Stimulated activated naive B cell treated with anti-CD40 and anti-IgM and Interleukin-4, amounts not matched to agents 10 μg/mL and 1 μg/mL and 100 μg/mL, for 72 hours (primary cell): ENCODE data around the gene KSR1.

Experiments
- ATAC-seq, 2 donors: fragments of 150-1000 bp; cut with Tn5 transposase; replicated peaks; 2 replicates each; pipeline ENCODE4 v1.10.0; 2021; ENCODE audit warnings: moderate library complexity in 1 of 2
- DNase-seq: peaks from one replicate; pipeline ENCODE4 v3.0.0; 2021
- H3K27ac Mint-ChIP-seq: one replicate; pipeline ENCODE4 v1.8.0; 2022; ENCODE audit warnings: mild to moderate bottlenecking, mixed read lengths
- H3K27me3 Mint-ChIP-seq, 2 donors: one replicate each; pipeline ENCODE4 v1.8.0; 2022; ENCODE audit warnings: mixed read lengths in 2 of 2
- H3K36me3 Mint-ChIP-seq, 2 donors: one replicate each; pipeline ENCODE4 v1.8.0; 2022; ENCODE audit warnings: mixed read lengths in 2 of 2, mild to moderate bottlenecking in 1 of 2
- H3K4me1 Mint-ChIP-seq, 2 donors: one replicate each; pipeline ENCODE4 v1.8.0; 2022; ENCODE audit warnings: mixed read lengths in 2 of 2, mild to moderate bottlenecking in 1 of 2
- H3K4me3 Mint-ChIP-seq, 2 donors: one replicate each; pipeline ENCODE4 v1.8.0; 2022; ENCODE audit warnings: mild to moderate bottlenecking in 2 of 2, mixed read lengths in 2 of 2, moderate library complexity in 1 of 2
- H3K9me3 Mint-ChIP-seq, 2 donors: one replicate each; pipeline ENCODE4 v1.8.0; 2022; ENCODE audit warnings: mixed read lengths in 2 of 2, mild to moderate bottlenecking in 1 of 2

The KSR1 gene

DNA sequence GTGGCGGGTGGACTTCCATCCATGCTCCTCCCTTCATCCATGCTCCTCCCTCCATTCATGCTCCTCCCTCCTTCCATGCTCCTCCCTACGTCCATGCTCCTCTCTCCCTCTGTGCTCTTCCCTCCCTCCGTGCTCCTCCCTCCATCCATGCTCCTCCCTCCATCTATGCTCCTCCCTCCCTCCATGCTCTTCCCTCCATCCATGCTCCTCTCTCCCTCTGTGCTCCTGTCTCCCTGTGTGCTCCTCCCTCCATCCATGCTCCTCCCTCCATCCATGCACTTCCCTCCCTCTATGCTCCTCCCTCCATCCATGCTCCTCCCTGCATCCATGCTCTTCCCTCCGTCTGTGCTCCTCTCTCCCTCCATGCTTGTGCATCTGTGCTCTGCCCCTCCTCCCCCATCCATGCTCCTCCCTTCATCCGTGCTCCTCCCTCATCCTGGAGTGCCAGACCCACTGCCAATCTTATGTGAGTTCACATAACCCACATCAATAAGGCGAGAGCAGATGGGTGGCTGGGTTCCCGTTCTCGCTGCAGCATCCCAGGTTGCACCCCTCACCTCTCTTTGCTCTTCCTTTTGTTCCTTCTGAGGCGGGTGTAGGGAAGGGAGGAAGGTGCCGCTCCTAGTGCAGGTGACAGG, 22.8 kb downstream of the KSR1 start:
- Mint-ChIP-seq H3K27ac (no peak overlapping the region), H3K36me3 (peaks cover 5 to 6% of the 10 kb centered on the region in 2 donors), H3K27me3 (no peaks in the 10 kb centered on the region), H3K4me3 (no peak overlapping the region), H3K4me1 (peaks cover 54 to 76% of the 10 kb centered on the region in 2 donors), H3K9me3 (no peaks in the 10 kb centered on the region)
- DNase-seq (no peak), ATAC-seq (no peak)

DNA sequence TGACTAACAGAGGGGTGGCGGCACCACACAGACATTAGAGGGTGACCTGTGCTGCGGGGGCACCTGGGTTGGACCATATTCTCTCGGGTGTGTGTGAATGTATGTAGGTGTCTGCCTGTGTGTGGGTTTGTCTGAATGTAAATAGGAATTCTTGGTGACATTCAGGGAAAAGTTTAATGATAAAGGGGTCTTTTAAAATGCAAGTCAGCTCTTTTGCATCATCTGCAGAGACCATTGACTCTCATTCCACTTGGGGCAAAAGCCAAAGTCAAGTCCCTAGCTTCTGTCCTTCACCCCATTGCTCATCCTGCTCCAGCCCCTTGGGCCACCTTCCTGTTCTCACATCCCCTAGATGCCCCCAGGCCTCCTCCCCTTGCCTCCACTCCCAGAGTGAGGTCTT, 23.6 kb downstream of the KSR1 start:
- H3K36me3 Mint-ChIP-seq: peaks cover 6% of the 10 kb centered on the region in 2 donors
- H3K27me3 Mint-ChIP-seq: no peaks in the 10 kb centered on the region
- ATAC-seq (no peak), DNase-seq (no peak)
- no peak overlapping the region for H3K4me3 Mint-ChIP-seq
- peaks cover 48 to 68% of the 10 kb centered on the region in 2 donors for H3K4me1 Mint-ChIP-seq
- peak overlapping the region; percentile 3 for H3K27ac Mint-ChIP-seq
- H3K9me3 Mint-ChIP-seq: no peaks in the 10 kb centered on the region

- Mint-ChIP-seq H3K9me3 (no peaks in the 10 kb centered on the region), H3K36me3 (peaks cover 6% of the 10 kb centered on the region in 2 donors), H3K4me1 (peaks cover 46 to 68% of the 10 kb centered on the region in 2 donors), H3K4me3 (no peak overlapping the region), H3K27me3 (no peaks in the 10 kb centered on the region), H3K27ac (no peak overlapping the region)
- DNase-seq: no peak
- ATAC-seq: no peak
These were observed 24.5 kb downstream of the KSR1 start for GRCh38 chr17:27480699-27481098.

- Mint-ChIP-seq H3K27ac (peak overlapping the region; percentile 26), H3K4me3 (no peak overlapping the region), H3K27me3 (no peaks in the 10 kb centered on the region), H3K9me3 (no peaks in the 10 kb centered on the region), H3K36me3 (peaks cover 6 to 7% of the 10 kb centered on the region in 2 donors), H3K4me1 (peaks cover 49 to 72% of the 10 kb centered on the region in 2 donors)
- ATAC-seq: peak; percentile 72 to 83
- no peak for DNase-seq
These were observed 25.1 kb downstream of the KSR1 start for GRCh38 chr17:27481327-27481726.

- peak overlapping the region in 1 of 2 donors; percentile 10 for H3K4me3 Mint-ChIP-seq
- no peaks in the 10 kb centered on the region for H3K27me3 Mint-ChIP-seq
- H3K36me3 Mint-ChIP-seq: peaks cover 10 to 15% of the 10 kb centered on the region in 2 donors
- DNase-seq (no peak), ATAC-seq (peak in 1 of 2 donors; percentile 8)
- no peak overlapping the region for H3K27ac Mint-ChIP-seq
- peaks cover 37 to 63% of the 10 kb centered on the region in 2 donors for H3K4me1 Mint-ChIP-seq
- H3K9me3 Mint-ChIP-seq: no peaks in the 10 kb centered on the region
These were observed 28.9 kb downstream of the KSR1 start for GRCh38 chr17:27485125-27485524.

DNA sequence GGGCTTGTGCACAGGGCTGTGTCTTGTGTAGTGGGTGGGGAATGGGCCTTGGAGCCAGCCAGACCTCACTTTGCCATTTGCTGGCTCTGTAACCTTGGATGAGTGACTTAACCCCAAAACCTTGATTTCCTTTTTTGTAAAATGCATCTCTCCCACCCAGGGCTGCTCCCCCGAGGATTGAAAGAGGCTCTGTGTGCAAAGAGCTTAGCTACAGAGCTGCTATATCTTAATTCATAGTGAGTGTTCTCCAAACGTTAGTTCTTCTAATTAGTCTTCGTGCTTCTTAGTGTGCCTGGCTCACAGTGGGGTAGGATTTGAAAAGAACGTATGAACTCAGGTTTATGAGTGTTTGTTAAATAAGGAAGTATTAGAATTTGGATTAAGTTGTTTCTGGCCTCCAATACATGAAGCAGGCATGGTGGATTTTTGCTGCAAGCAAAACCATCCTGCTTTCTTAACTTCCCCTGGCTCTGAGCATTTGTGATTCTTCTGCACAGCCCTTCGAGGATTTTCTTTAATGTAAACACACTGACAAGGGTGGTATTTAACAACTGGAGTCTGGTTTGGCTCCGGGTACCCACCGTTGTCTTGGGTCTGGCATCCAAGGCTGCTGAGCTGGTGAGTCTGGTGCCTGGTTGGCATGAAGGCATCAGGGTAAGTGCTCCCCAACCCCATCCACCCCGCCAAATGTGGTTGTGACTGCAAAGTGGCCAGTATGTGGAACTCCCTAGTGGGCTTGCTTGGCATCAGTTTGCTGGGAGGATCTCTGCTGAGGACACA, 29.7 kb downstream of the KSR1 start:
- no peaks in the 10 kb centered on the region for H3K9me3 Mint-ChIP-seq
- no peak overlapping the region for H3K27ac Mint-ChIP-seq
- peaks cover 35 to 56% of the 10 kb centered on the region in 2 donors for H3K4me1 Mint-ChIP-seq
- DNase-seq: no peak
- H3K4me3 Mint-ChIP-seq: no peak overlapping the region
- ATAC-seq: peak; percentile 5 to 37
- peaks cover 10 to 15% of the 10 kb centered on the region in 2 donors for H3K36me3 Mint-ChIP-seq
- no peaks in the 10 kb centered on the region for H3K27me3 Mint-ChIP-seq

DNA sequence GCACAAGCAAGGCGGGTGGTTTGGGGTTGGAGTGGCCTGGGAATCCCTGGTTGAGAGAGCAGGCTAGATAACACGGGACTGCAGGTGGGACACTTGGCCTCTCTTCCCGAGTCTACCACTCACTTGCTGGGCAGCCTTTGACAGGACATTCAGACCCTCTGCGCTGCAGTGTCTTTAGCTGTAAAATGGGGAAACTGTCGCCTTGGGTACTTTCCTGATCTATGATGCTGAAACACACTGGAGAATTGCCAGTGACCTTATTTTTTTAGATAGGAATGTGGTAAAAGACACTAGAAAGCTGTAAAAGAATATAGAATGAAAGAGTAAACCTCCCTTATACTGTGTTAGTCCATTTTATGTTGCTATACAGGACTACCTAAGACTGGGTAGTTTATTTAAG, 30.5 kb downstream of the KSR1 start:
- no peak overlapping the region for H3K4me3 Mint-ChIP-seq
- H3K27me3 Mint-ChIP-seq: no peaks in the 10 kb centered on the region
- peaks cover 33 to 56% of the 10 kb centered on the region in 2 donors for H3K4me1 Mint-ChIP-seq
- peaks cover 10 to 15% of the 10 kb centered on the region in 2 donors for H3K36me3 Mint-ChIP-seq
- peak overlapping the region; percentile 42 for H3K27ac Mint-ChIP-seq
- DNase-seq: no peak
- no peaks in the 10 kb centered on the region for H3K9me3 Mint-ChIP-seq
- ATAC-seq: no peak

GRCh38 chr17:27488231-27488630, 32.0 kb downstream of the KSR1 start:
- H3K4me1 Mint-ChIP-seq: peaks cover 37 to 62% of the 10 kb centered on the region in 2 donors
- no peak overlapping the region for H3K4me3 Mint-ChIP-seq
- ATAC-seq (no peak), DNase-seq (no peak)
- H3K27ac Mint-ChIP-seq: no peak overlapping the region
- no peaks in the 10 kb centered on the region for H3K27me3 Mint-ChIP-seq
- H3K9me3 Mint-ChIP-seq: no peaks in the 10 kb centered on the region
- peaks cover 13 to 15% of the 10 kb centered on the region in 2 donors for H3K36me3 Mint-ChIP-seq

- DNase-seq (no peak), ATAC-seq (no peak)
- Mint-ChIP-seq H3K4me3 (no peak overlapping the region), H3K27ac (no peak overlapping the region), H3K9me3 (no peaks in the 10 kb centered on the region), H3K4me1 (peaks cover 36 to 66% of the 10 kb centered on the region in 2 donors), H3K36me3 (peaks cover 10 to 11% of the 10 kb centered on the region in 2 donors), H3K27me3 (no peaks in the 10 kb centered on the region)
These were observed 32.9 kb downstream of the KSR1 start for GRCh38 chr17:27489045-27489715.

- H3K4me3 Mint-ChIP-seq: no peak overlapping the region
- peaks cover 9 to 10% of the 10 kb centered on the region in 2 donors for H3K36me3 Mint-ChIP-seq
- H3K4me1 Mint-ChIP-seq: peaks cover 42 to 72% of the 10 kb centered on the region in 2 donors
- ATAC-seq (no peak), DNase-seq (no peak)
- H3K27ac Mint-ChIP-seq: no peak overlapping the region
- H3K9me3 Mint-ChIP-seq: no peaks in the 10 kb centered on the region
- H3K27me3 Mint-ChIP-seq: no peaks in the 10 kb centered on the region
These were observed 34.1 kb downstream of the KSR1 start for GRCh38 chr17:27490391-27490790.

DNA sequence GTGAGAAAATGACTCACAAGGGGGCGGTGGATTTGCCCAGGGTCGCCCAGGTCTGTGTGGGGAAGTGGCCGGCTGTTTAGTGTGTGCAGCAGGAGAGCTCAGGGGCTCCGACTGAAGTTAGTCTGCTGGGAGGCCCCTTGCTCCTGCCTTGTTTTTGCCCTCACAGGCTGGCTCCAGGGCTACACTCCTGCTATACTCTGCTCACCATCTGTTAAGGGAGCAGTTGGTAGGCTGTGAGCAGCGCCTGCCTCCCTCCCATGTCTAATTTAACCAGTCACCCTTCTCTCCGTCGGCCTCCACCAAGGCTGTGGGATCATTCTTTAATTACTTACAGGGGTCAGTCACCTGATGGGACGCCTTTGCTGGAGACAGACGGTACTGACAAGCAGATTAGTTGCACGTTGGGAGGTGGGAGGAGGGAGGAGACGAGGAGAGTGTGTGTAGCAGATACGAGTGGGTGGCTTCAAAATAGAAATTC, 35.5 kb downstream of the KSR1 start:
- H3K9me3 Mint-ChIP-seq: no peaks in the 10 kb centered on the region
- H3K4me3 Mint-ChIP-seq: no peak overlapping the region
- ATAC-seq: no peak
- H3K27me3 Mint-ChIP-seq: no peaks in the 10 kb centered on the region
- DNase-seq: no peak
- H3K36me3 Mint-ChIP-seq: peaks cover 8 to 10% of the 10 kb centered on the region in 2 donors
- peaks cover 45 to 72% of the 10 kb centered on the region in 2 donors for H3K4me1 Mint-ChIP-seq
- H3K27ac Mint-ChIP-seq: no peak overlapping the region

DNA sequence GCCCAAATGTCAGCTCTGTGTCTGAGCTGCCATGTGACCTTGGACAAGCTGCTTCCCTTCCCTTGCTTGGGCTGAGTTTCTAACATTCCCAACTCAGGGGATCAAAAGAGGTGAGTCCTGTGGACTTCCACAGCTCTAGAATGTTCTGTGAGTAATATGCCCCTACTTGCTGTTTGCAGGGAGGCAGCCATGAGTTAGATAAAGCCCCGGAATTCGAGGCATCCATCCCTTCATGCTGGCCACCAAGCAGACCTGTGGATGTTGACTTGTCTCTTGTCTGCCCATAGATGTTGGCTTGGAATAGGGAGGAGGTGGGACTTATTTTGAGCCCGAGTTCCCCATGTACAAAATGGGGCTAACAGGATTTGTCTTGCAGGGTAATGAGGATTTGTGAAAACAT, 36.2 kb downstream of the KSR1 start:
- H3K4me1 Mint-ChIP-seq: peaks cover 45 to 72% of the 10 kb centered on the region in 2 donors
- H3K4me3 Mint-ChIP-seq: no peak overlapping the region
- H3K9me3 Mint-ChIP-seq: no peaks in the 10 kb centered on the region
- no peak for ATAC-seq
- H3K27ac Mint-ChIP-seq: peak overlapping the region; percentile 37
- H3K27me3 Mint-ChIP-seq: no peaks in the 10 kb centered on the region
- no peak for DNase-seq
- peaks cover 8 to 10% of the 10 kb centered on the region in 2 donors for H3K36me3 Mint-ChIP-seq

GRCh38 chr17:27493088-27493487, 36.8 kb downstream of the KSR1 start:
- Mint-ChIP-seq H3K36me3 (peaks cover 3 to 6% of the 10 kb centered on the region in 2 donors), H3K9me3 (no peaks in the 10 kb centered on the region), H3K27ac (no peak overlapping the region), H3K27me3 (no peaks in the 10 kb centered on the region), H3K4me3 (no peak overlapping the region), H3K4me1 (peaks cover 42 to 65% of the 10 kb centered on the region in 2 donors)
- ATAC-seq (no peak), DNase-seq (no peak)
